Measurements from ENCODE around the gene CD47.

DNA sequence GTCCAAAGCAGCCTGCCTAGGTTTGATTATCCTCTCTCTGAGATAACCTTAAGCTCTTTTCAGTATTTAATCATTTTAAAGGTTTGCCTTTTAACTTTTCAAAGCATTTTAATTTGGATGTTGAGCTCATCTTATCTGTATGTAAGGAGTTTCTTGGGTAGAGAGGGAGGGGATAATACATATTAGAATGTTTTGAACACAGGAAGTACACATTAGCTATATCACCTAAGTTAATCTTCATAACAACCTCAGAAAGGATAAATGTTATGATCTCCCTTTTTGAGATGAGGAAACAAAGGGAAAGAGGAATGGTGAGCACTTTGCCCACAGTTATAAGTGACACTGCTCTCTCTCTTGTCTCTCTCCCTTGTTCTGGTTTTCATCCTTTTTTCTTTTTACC lies 2.2 kb upstream of the CD47 start:
- TF ChIP-seq, protein P1, sequence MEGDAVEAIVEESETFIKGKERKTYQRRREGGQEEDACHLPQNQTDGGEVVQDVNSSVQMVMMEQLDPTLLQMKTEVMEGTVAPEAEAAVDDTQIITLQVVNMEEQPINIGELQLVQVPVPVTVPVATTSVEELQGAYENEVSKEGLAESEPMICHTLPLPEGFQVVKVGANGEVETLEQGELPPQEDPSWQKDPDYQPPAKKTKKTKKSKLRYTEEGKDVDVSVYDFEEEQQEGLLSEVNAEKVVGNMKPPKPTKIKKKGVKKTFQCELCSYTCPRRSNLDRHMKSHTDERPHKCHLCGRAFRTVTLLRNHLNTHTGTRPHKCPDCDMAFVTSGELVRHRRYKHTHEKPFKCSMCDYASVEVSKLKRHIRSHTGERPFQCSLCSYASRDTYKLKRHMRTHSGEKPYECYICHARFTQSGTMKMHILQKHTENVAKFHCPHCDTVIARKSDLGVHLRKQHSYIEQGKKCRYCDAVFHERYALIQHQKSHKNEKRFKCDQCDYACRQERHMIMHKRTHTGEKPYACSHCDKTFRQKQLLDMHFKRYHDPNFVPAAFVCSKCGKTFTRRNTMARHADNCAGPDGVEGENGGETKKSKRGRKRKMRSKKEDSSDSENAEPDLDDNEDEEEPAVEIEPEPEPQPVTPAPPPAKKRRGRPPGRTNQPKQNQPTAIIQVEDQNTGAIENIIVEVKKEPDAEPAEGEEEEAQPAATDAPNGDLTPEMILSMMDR (IDR thresholded peaks at IDR 0.05; ENCODE audit: borderline replicate concordance, extremely low read depth, low read length, poor library complexity, severe bottlenecking), result no peak
- no peak for TF ChIP-seq EZH2 (IDR thresholded peaks at IDR 0.05; ENCODE audit: borderline replicate concordance, low read depth, low read length, severe bottlenecking)

All from DND-41 (cell line).